ENCODE data around the gene H2BK1. TPM values are rescaled to one million over a fixed set of nuclear protein-coding genes. Genes with fewer than 3 reads are reported as not detected.

Gene H2BK1
- total RNA-seq, 1 experiment from 2014 or later: not detected

Other genes starting within 250 kb of the H2BK1 start
- gene KCNH2, start 232.2 kb downstream of the H2BK1 start, total RNA-seq (2014; rRNA removed; shearing (Covaris generic)): not detected in 2 replicates
- gene NOS3, start 219.5 kb downstream of the H2BK1 start, total RNA-seq (2014; rRNA removed; shearing (Covaris generic)): 0.12 and 0.39 TPM in 2 replicates
- 0.24 TPM in 1 of 2 replicates, not detected in the other for gene ATG9B, start 186.0 kb downstream of the H2BK1 start, total RNA-seq (2014; rRNA removed; shearing (Covaris generic))
- 26.9 and 27.8 TPM in 2 replicates for gene ABCB8, start 182.0 kb downstream of the H2BK1 start, total RNA-seq (2014; rRNA removed; shearing (Covaris generic))
- gene ASIC3, start 162.0 kb downstream of the H2BK1 start, total RNA-seq (2014; rRNA removed; shearing (Covaris generic)): 0.10 and 1.3 TPM in 2 replicates
- 41.3 and 57.0 TPM in 2 replicates for gene CDK5, start 152.6 kb downstream of the H2BK1 start, total RNA-seq (2014; rRNA removed; shearing (Covaris generic))
- gene SLC4A2, start 150.9 kb downstream of the H2BK1 start, total RNA-seq (2014; rRNA removed; shearing (Covaris generic)): 60.3 and 64.9 TPM in 2 replicates
- gene FASTK, start 129.7 kb downstream of the H2BK1 start, total RNA-seq (2014; rRNA removed; shearing (Covaris generic)): 61.3 and 66.5 TPM in 2 replicates
- 31.8 and 36.6 TPM in 2 replicates for gene TMUB1, start 127.0 kb downstream of the H2BK1 start, total RNA-seq (2014; rRNA removed; shearing (Covaris generic))
- 26.5 and 32.7 TPM in 2 replicates for gene AGAP3, start 124.0 kb downstream of the H2BK1 start, total RNA-seq (2014; rRNA removed; shearing (Covaris generic))
- gene GBX1, start 42.8 kb downstream of the H2BK1 start, total RNA-seq (2014; rRNA removed; shearing (Covaris generic)): not detected in 2 replicates
- not detected in 2 replicates for gene ASB10, start 23.2 kb downstream of the H2BK1 start, total RNA-seq (2014; rRNA removed; shearing (Covaris generic))
- gene ABCF2, start 16.7 kb upstream of the H2BK1 start, total RNA-seq (2014; rRNA removed; shearing (Covaris generic)): 56.8 and 60.4 TPM in 2 replicates
- 28.0 and 32.0 TPM in 2 replicates for gene CHPF2, start 22.0 kb upstream of the H2BK1 start, total RNA-seq (2014; rRNA removed; shearing (Covaris generic))
- gene SMARCD3, start 38.2 kb upstream of the H2BK1 start, total RNA-seq (2014; rRNA removed; shearing (Covaris generic)): 12.6 and 13.2 TPM in 2 replicates
- gene NUB1, start 131.3 kb upstream of the H2BK1 start, total RNA-seq (2014; rRNA removed; shearing (Covaris generic)): 53.2 and 54.4 TPM in 2 replicates
- gene WDR86, start 199.6 kb upstream of the H2BK1 start, total RNA-seq (2014; rRNA removed; shearing (Covaris generic)): not detected in 2 replicates
- gene CRYGN, start 229.7 kb upstream of the H2BK1 start, total RNA-seq (2014; rRNA removed; shearing (Covaris generic)): not detected in 2 replicates